ENCODE data around the gene CREBL2. TPM values are rescaled to one million over a fixed set of nuclear protein-coding genes. Genes with fewer than 3 reads are reported as not detected.

The CREBL2 gene
- total RNA-seq, 1 donor from 2014 or later, result 11.3 TPM

GRCh38 chr12:12686472-12686871, 74.8 kb downstream of the CREBL2 start:
- H3K9me3 Mint-ChIP-seq (ENCODE audit: low read depth), result no peaks in the 10 kb centered on the region
- no peaks in the 10 kb centered on the region for H3K36me3 Mint-ChIP-seq (ENCODE audit: low read depth)
- DNase-seq (ENCODE audit: low spot score), result no peak
- H3K4me1 Mint-ChIP-seq (ENCODE audit: low read depth), result peaks cover 4% of the 10 kb centered on the region
- no peak overlapping the region for H3K27ac Mint-ChIP-seq (ENCODE audit: unreplicated experiment)
- peaks cover 2% of the 10 kb centered on the region for H3K27me3 Mint-ChIP-seq (ENCODE audit: low read depth)
- no peak overlapping the region for H3K4me3 Mint-ChIP-seq (ENCODE audit: unreplicated experiment)
- no peak for TF ChIP-seq CTCF (IDR thresholded peaks at IDR 0.05)

GRCh38 chr12:12686925-12687324, 75.2 kb downstream of the CREBL2 start:
- DNase-seq (ENCODE audit: low spot score), result no peak
- Mint-ChIP-seq H3K36me3 (ENCODE audit: low read depth) (no peaks in the 10 kb centered on the region), H3K27ac (ENCODE audit: unreplicated experiment) (no peak overlapping the region), H3K27me3 (ENCODE audit: low read depth) (peaks cover 2% of the 10 kb centered on the region), H3K4me1 (ENCODE audit: low read depth) (peaks cover 4% of the 10 kb centered on the region), H3K4me3 (ENCODE audit: unreplicated experiment) (no peak overlapping the region), H3K9me3 (ENCODE audit: low read depth) (no peaks in the 10 kb centered on the region)
- TF ChIP-seq CTCF (IDR thresholded peaks at IDR 0.05), result no peak

- Mint-ChIP-seq H3K4me3 (ENCODE audit: unreplicated experiment) (no peak overlapping the region), H3K27ac (ENCODE audit: unreplicated experiment) (no peak overlapping the region), H3K4me1 (ENCODE audit: low read depth) (peaks cover 2% of the 10 kb centered on the region), H3K27me3 (ENCODE audit: low read depth) (peaks cover under 1% of the 10 kb centered on the region), H3K9me3 (ENCODE audit: low read depth) (no peaks in the 10 kb centered on the region), H3K36me3 (ENCODE audit: low read depth) (no peaks in the 10 kb centered on the region)
- TF ChIP-seq CTCF (IDR thresholded peaks at IDR 0.05), result no peak
- DNase-seq (ENCODE audit: low spot score), result no peak
Measured at GRCh38 chr12:12689647-12690300, 78.1 kb downstream of the CREBL2 start.

- Mint-ChIP-seq H3K27me3 (ENCODE audit: low read depth) (no peaks in the 10 kb centered on the region), H3K4me1 (ENCODE audit: low read depth) (peaks cover 6% of the 10 kb centered on the region), H3K36me3 (ENCODE audit: low read depth) (no peaks in the 10 kb centered on the region), H3K9me3 (ENCODE audit: low read depth) (no peaks in the 10 kb centered on the region), H3K4me3 (ENCODE audit: unreplicated experiment) (no peak overlapping the region), H3K27ac (ENCODE audit: unreplicated experiment) (no peak overlapping the region)
- TF ChIP-seq CTCF (IDR thresholded peaks at IDR 0.05), result no peak
- no peak for DNase-seq (ENCODE audit: low spot score)
Measured at GRCh38 chr12:12691549-12691948, 79.9 kb downstream of the CREBL2 start.

- no peaks in the 10 kb centered on the region for H3K36me3 Mint-ChIP-seq (ENCODE audit: low read depth)
- no peaks in the 10 kb centered on the region for H3K27me3 Mint-ChIP-seq (ENCODE audit: low read depth)
- H3K27ac Mint-ChIP-seq (ENCODE audit: unreplicated experiment), result no peak overlapping the region
- no peak for TF ChIP-seq CTCF (IDR thresholded peaks at IDR 0.05)
- H3K4me1 Mint-ChIP-seq (ENCODE audit: low read depth), result peaks cover 15% of the 10 kb centered on the region
- no peak overlapping the region for H3K4me3 Mint-ChIP-seq (ENCODE audit: unreplicated experiment)
- no peaks in the 10 kb centered on the region for H3K9me3 Mint-ChIP-seq (ENCODE audit: low read depth)
- DNase-seq (ENCODE audit: low spot score), result no peak
Measured at GRCh38 chr12:12693111-12693671, 81.5 kb downstream of the CREBL2 start.

Other genes starting within 250 kb of the CREBL2 start
- 9.7 to 13.7 TPM (median 11.4 TPM) in 3 replicates for gene DUSP16, start 49.0 kb upstream of the CREBL2 start, total RNA-seq
- gene GPR19, start 84.3 kb downstream of the CREBL2 start, total RNA-seq, result 0.60 TPM in 1 of 3 replicates, not detected in the others
- 32.1 to 37.9 TPM (median 35.9 TPM) in 3 replicates for gene CDKN1B, start 105.5 kb downstream of the CREBL2 start, total RNA-seq
- 4.2 to 8.1 TPM (median 7.1 TPM) in 3 replicates for gene APOLD1, start 173.8 kb downstream of the CREBL2 start, total RNA-seq
- gene DDX47, start 201.5 kb downstream of the CREBL2 start, total RNA-seq, result 33.6 to 44.0 TPM (median 39.3 TPM) in 3 replicates